SK-N-SH (cell line): ENCODE results near the gene TIMM10B. TPM values are rescaled to one million over a fixed set of nuclear protein-coding genes. Genes with fewer than 3 reads are reported as not detected.

Experiments
- CTCF ChIA-PET: fragments of 300-600, 350-600 bp; formaldehyde crosslinking; extraction: SDS; loops from one replicate; lab custom pipeline; 2021; lab: Yijun Ruan, JAX
- POLR2A ChIA-PET: fragments of 350-600 bp; sonication (Branson Sonifier 250); formaldehyde crosslinking; extraction: SDS; loops from one replicate; lab custom pipeline; 2020; ENCODE audit warnings: antibody characterized with exemption, inconsistent platforms; lab: Yijun Ruan, JAX
- DNase-seq: peaks from one replicate; pipeline ENCODE4 v3.0.0; 2012
- H2AFZ ChIP-seq: fragments of 200-600 bp; sonication (generic); 2 replicates; pipeline ENCODE4 v1.8.1; 2016; ENCODE audit warnings: antibody characterized with exemption, mild to moderate bottlenecking, low read depth
- H3F3A ChIP-seq: fragments of 200-600 bp; sonication (generic); replicated peaks from 2 replicates; pipeline ENCODE3; 2016; ENCODE audit warnings: antibody characterized with exemption, mild to moderate bottlenecking; ENCODE audit not compliant: insufficient read depth
- H3K27ac ChIP-seq, 2 experiments: fragments of 200-500 bp in 1 of 2; fragments of 200-600 bp in 1 of 2; sonication (Bioruptor generic) in 1 of 2; sonication (generic), shearing (Covaris generic) in 1 of 2; 2 replicates each; pipeline versions ENCODE4 v1.5.1 to v1.6.1; 2014 to 2016; ENCODE audit warnings: low read depth in 2 of 2, inconsistent platforms in 1 of 2, low read length in 1 of 2, mild to moderate bottlenecking in 1 of 2, mixed read lengths in 1 of 2
- H3K27me3 ChIP-seq: fragments of 200-600 bp; sonication (generic), shearing (Covaris generic); 2 replicates; pipeline ENCODE4 v1.6.1; 2016; ENCODE audit warnings: mixed run types; ENCODE audit not compliant: insufficient read depth
- H3K36me3 ChIP-seq, 2 experiments: fragments of 200-500 bp in 1 of 2; fragments of 200-600 bp in 1 of 2; sonication (Bioruptor generic) in 1 of 2; sonication (generic) in 1 of 2; replicated peaks in 1 of 2; 2 replicates each; pipeline versions ENCODE3 to v1.5.1; 2014 to 2016; ENCODE audit warnings: low read length in 1 of 2, mild to moderate bottlenecking in 1 of 2; ENCODE audit not compliant: insufficient read depth in 2 of 2, control insufficient read depth in 1 of 2
- H3K4me1 ChIP-seq, 2 experiments: fragments of 200-500 bp in 1 of 2; fragments of 200-600 bp in 1 of 2; sonication (Bioruptor generic) in 1 of 2; sonication (generic), shearing (Covaris generic) in 1 of 2; 2 replicates each; pipeline versions ENCODE4 v1.5.1 to v1.6.1; 2014 to 2016; ENCODE audit warnings: low read depth in 1 of 2, low read length in 1 of 2, mixed run types in 1 of 2; ENCODE audit not compliant: insufficient read depth in 2 of 2, control insufficient read depth in 1 of 2
- H3K4me2 ChIP-seq: fragments of 200-600 bp; sonication (generic), shearing (Covaris generic); 2 replicates; pipeline ENCODE4 v1.6.1; 2017; ENCODE audit warnings: mixed run types
- H3K4me3 ChIP-seq, 2 experiments: fragments of 200-500 bp in 1 of 2; fragments of 200-600 bp in 1 of 2; sonication (Bioruptor generic) in 1 of 2; sonication (generic), shearing (Covaris generic) in 1 of 2; 2 replicates each; pipeline versions ENCODE4 v1.5.1 to v1.8.1; 2014 to 2016; ENCODE audit warnings: low read depth in 2 of 2, inconsistent platforms in 1 of 2, low read length in 1 of 2, mild to moderate bottlenecking in 1 of 2, mixed read lengths in 1 of 2, moderate library complexity in 1 of 2
- H3K79me2 ChIP-seq: fragments of 200-600 bp; sonication (generic); 2 replicates; pipeline ENCODE4 v1.8.1; 2017; ENCODE audit warnings: mild to moderate bottlenecking; ENCODE audit not compliant: insufficient read depth
- H3K9ac ChIP-seq: fragments of 200-600 bp; sonication (generic); 2 replicates; pipeline ENCODE4 v1.6.1; 2017; ENCODE audit warnings: mixed run types
- H3K9me2 ChIP-seq: fragments of 200-600 bp; sonication (generic); 2 replicates; pipeline ENCODE4 v1.6.1; 2017; ENCODE audit warnings: mixed run types
- H3K9me3 ChIP-seq: fragments of 200-600 bp; sonication (generic); 2 replicates; pipeline ENCODE4 v1.6.1; 2017; ENCODE audit warnings: mixed run types, mild to moderate bottlenecking, moderate library complexity
- H4K20me1 ChIP-seq: fragments of 200-600 bp; sonication (generic); 2 replicates; pipeline ENCODE4 v1.6.1; 2017; ENCODE audit warnings: mild to moderate bottlenecking, mixed run types; ENCODE audit not compliant: insufficient read depth
- CHD2 ChIP-seq: fragments of 150-350 bp; IDR thresholded peaks from 2 replicates; pipeline ENCODE4 v1.6.1; 2018; ENCODE audit warnings: low read length; ENCODE audit not compliant: partially characterized antibody
- EP300 ChIP-seq, 2 experiments: IDR thresholded peaks; 2 replicates each; pipeline versions ENCODE4 v1.4.0 to v1.6.1; 2012; ENCODE audit warnings: borderline replicate concordance in 1 of 2, low read depth in 1 of 2, low read length in 1 of 2
- EZH2phosphoT487 ChIP-seq: fragments of 200-600 bp; sonication (generic); IDR thresholded peaks from 2 replicates; pipeline ENCODE4 v1.6.1; 2017; ENCODE audit warnings: low read depth, mixed run types, mild to moderate bottlenecking, antibody characterized with exemption, moderate library complexity, borderline replicate concordance
- FOXM1 ChIP-seq: IDR thresholded peaks from 2 replicates; pipeline ENCODE4 v1.4.0; 2012; ENCODE audit warnings: low read depth, mild to moderate bottlenecking
- GABPA ChIP-seq: IDR thresholded peaks from 2 replicates; pipeline ENCODE4 v1.4.0; 2012; ENCODE audit warnings: low read depth, mild to moderate bottlenecking
- GATA2 ChIP-seq: sonication (generic); formaldehyde crosslinking; IDR thresholded peaks from 2 replicates; pipeline ENCODE4 v1.5.0; 2020; ENCODE audit warnings: mild to moderate bottlenecking, missing genetic modification reagents
- JUND ChIP-seq: IDR thresholded peaks from 2 replicates; pipeline ENCODE4 v1.4.0; 2012
- MEF2A ChIP-seq: IDR thresholded peaks from 2 replicates; pipeline ENCODE4 v1.4.0; 2012; ENCODE audit warnings: low read depth, borderline replicate concordance
- NRF1 ChIP-seq: IDR thresholded peaks from 2 replicates; pipeline ENCODE4 v1.6.1; 2012; ENCODE audit warnings: low read depth, mild to moderate bottlenecking, low read length
- RCOR1 ChIP-seq: fragments of 150-350 bp; IDR thresholded peaks from 2 replicates; pipeline ENCODE4 v1.6.1; 2017; ENCODE audit warnings: antibody characterized with exemption, low read length
- RFX5 ChIP-seq: IDR thresholded peaks from 2 replicates; pipeline ENCODE4 v1.6.1; 2012; ENCODE audit warnings: mild to moderate bottlenecking, improper control_type of control experiment, low read length
- RXRA ChIP-seq: IDR thresholded peaks from 2 replicates; pipeline ENCODE4 v1.4.0; 2012; ENCODE audit warnings: low read depth, mild to moderate bottlenecking, borderline replicate concordance
- SIN3A ChIP-seq: IDR thresholded peaks from 2 replicates; pipeline ENCODE4 v1.6.1; 2012; ENCODE audit warnings: low read depth, mild to moderate bottlenecking, low read length, moderate library complexity, borderline replicate concordance
- SMC3 ChIP-seq: IDR thresholded peaks from 2 replicates; pipeline ENCODE4 v1.6.1; 2012; ENCODE audit warnings: low read depth, low read length, improper control_type of control experiment
- TAF1 ChIP-seq: IDR thresholded peaks from 2 replicates; pipeline ENCODE4 v1.6.1; 2012; ENCODE audit warnings: low read depth, mild to moderate bottlenecking, low read length, moderate library complexity, borderline replicate concordance
- TCF12 ChIP-seq: IDR thresholded peaks from 2 replicates; pipeline ENCODE4 v1.4.0; 2012
- TEAD4 ChIP-seq: IDR thresholded peaks from 2 replicates; pipeline ENCODE4 v1.4.0; 2012; ENCODE audit warnings: mild to moderate bottlenecking, borderline replicate concordance; ENCODE audit not compliant: insufficient read depth
- YY1 ChIP-seq: IDR thresholded peaks from 2 replicates; pipeline ENCODE4 v1.4.0; 2012; ENCODE audit warnings: low read depth, mild to moderate bottlenecking
- WGBS: methylation state at CpG from one replicate; pipeline ENCODE4 v1.1.6; 2017; ENCODE audit warnings: low lambda C conversion rate; 5-methylcytosine and 5-hydroxymethylcytosine counted together
- polyA plus RNA-seq, 3 experiments: library from polyadenylated mRNA; depleted of rRNA; stranded (reverse); fragments of >200 nt; gene quantifications; 2 replicates each; pipeline ENCODE4 v1.2.3, GENCODE V29; 2012
- TF ChIP-seq, protein P1 (sequence below): IDR thresholded peaks from 2 replicates; pipeline ENCODE4 v1.4.0; 2012; ENCODE audit warnings: low read depth, borderline replicate concordance
- TF ChIP-seq, protein P2 (sequence below): IDR thresholded peaks from 2 replicates; pipeline ENCODE4 v1.4.0; 2012; ENCODE audit warnings: low read depth
- TF ChIP-seq, protein P3 (sequence below): fragments of 150-350 bp; IDR thresholded peaks from 2 replicates; pipeline ENCODE4 v1.6.1; 2017; ENCODE audit warnings: antibody characterized with exemption, low read length, low read depth, borderline replicate concordance
- TF ChIP-seq, protein P4 (sequence below): fragments of 150-350 bp; IDR thresholded peaks from 2 replicates; pipeline ENCODE4 v1.6.1; 2016; ENCODE audit warnings: mild to moderate bottlenecking, low read depth, low read length
- TF ChIP-seq, protein P5 (sequence below): IDR thresholded peaks from 2 replicates; pipeline ENCODE4; 2012
- TF ChIP-seq, protein P6 (sequence below): fragments of 200-600 bp; sonication (generic); IDR thresholded peaks from 2 replicates; pipeline ENCODE4 v1.6.1; 2017; ENCODE audit warnings: antibody characterized with exemption, mild to moderate bottlenecking, moderate library complexity
- TF ChIP-seq, protein P7 (sequence below): IDR thresholded peaks from 2 replicates; pipeline ENCODE4 v1.6.1; 2012; ENCODE audit warnings: mild to moderate bottlenecking, low read depth, low read length, moderate library complexity

TIMM10B gene
- polyA plus RNA-seq, 1 of the 3 experiments (the other 2 are of a cell fraction): 26.2 TPM

DNA sequence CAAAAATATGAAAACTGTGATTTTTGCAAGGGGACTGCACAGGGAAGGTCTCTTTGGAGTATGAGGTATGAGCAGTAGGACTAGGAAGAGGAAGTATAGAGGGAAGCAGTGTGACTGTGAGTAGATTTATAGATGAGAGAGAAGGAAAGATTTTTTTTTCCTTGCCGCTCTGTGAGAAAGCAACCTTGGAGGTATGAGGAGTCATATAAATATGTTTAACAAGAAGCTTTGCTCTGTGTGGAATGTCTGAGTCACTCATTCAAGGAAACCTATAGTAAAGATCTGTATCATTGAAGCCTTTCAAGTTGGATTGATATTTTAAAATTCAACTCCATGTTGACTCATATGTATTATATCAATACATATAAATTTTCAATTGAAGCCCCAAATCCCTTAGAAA lies 42.0 kb downstream of the TIMM10B start:
- Histone ChIP-seq H3K9ac (no peak overlapping the region; the same call in 1 of the 2 replicates), H3K9me2 (no peaks in the 10 kb centered on the region), H3K36me3 (peaks cover 9 to 15% of the 10 kb centered on the region in 2 experiments), H3K4me2 (peak overlapping the region; percentile 22; the same call in 1 of the 2 replicates), H3K9me3 (no peaks in the 10 kb centered on the region), H4K20me1 (no peaks in the 10 kb centered on the region), H2AFZ (no peak overlapping the region), H3K4me3 (no peak overlapping the region), H3K27ac (peak overlapping the region in 1 of 2 experiments; percentile 50; a peak in 2 of 4 replicates), H3K27me3 (no peaks in the 10 kb centered on the region), H3K79me2 (no peaks in the 10 kb centered on the region), H3K4me1 (peaks cover 0 to 4% of the 10 kb centered on the region in 2 experiments; a peak in 3 of 4 replicates), H3F3A (peaks cover 7% of the 10 kb centered on the region)
- CTCF ChIA-PET: interaction anchor here (1.0 to 1.6 kb wide), 3 partner anchors 8 to 234 kb away, joined by 3 to 6 read pairs (median 5); no protein-coding TSS in a partner anchor
- POLR2A ChIA-PET: no interaction called here
- no peak for DNase-seq
- 22% methylated on average over 1 of the region's 1 CpG for WGBS
- no peak for TF ChIP-seq TAF1
- TF ChIP-seq, protein P1, sequence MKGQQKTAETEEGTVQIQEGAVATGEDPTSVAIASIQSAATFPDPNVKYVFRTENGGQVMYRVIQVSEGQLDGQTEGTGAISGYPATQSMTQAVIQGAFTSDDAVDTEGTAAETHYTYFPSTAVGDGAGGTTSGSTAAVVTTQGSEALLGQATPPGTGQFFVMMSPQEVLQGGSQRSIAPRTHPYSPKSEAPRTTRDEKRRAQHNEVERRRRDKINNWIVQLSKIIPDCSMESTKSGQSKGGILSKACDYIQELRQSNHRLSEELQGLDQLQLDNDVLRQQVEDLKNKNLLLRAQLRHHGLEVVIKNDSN: no peak
- TF ChIP-seq, protein P2, sequence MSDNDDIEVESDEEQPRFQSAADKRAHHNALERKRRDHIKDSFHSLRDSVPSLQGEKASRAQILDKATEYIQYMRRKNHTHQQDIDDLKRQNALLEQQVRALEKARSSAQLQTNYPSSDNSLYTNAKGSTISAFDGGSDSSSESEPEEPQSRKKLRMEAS: no peak
- peak; percentile 76 for TF ChIP-seq JUND
- TF ChIP-seq, protein P3, sequence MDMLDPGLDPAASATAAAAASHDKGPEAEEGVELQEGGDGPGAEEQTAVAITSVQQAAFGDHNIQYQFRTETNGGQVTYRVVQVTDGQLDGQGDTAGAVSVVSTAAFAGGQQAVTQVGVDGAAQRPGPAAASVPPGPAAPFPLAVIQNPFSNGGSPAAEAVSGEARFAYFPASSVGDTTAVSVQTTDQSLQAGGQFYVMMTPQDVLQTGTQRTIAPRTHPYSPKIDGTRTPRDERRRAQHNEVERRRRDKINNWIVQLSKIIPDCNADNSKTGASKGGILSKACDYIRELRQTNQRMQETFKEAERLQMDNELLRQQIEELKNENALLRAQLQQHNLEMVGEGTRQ: no peak
- no peak for TF ChIP-seq MEF2A
- no peak for TF ChIP-seq EZH2phosphoT487
- TF ChIP-seq, protein P4, sequence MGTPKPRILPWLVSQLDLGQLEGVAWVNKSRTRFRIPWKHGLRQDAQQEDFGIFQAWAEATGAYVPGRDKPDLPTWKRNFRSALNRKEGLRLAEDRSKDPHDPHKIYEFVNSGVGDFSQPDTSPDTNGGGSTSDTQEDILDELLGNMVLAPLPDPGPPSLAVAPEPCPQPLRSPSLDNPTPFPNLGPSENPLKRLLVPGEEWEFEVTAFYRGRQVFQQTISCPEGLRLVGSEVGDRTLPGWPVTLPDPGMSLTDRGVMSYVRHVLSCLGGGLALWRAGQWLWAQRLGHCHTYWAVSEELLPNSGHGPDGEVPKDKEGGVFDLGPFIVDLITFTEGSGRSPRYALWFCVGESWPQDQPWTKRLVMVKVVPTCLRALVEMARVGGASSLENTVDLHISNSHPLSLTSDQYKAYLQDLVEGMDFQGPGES: no peak
- TF ChIP-seq, protein P5, sequence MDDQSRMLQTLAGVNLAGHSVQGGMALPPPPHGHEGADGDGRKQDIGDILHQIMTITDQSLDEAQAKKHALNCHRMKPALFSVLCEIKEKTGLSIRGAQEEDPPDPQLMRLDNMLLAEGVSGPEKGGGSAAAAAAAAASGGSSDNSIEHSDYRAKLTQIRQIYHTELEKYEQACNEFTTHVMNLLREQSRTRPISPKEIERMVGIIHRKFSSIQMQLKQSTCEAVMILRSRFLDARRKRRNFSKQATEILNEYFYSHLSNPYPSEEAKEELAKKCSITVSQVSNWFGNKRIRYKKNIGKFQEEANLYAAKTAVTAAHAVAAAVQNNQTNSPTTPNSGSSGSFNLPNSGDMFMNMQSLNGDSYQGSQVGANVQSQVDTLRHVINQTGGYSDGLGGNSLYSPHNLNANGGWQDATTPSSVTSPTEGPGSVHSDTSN: peak; percentile 48
- no peak for TF ChIP-seq GABPA
- no peak for TF ChIP-seq SMC3
- TF ChIP-seq RXRA: no peak; the same call in 1 of the 2 replicates
- TF ChIP-seq RFX5: no peak
- no peak for TF ChIP-seq GATA2 (CRISPR knock-in tag)
- TF ChIP-seq TEAD4: 0 out of 2 replicates have a peak, but pooled peaks have one; percentile 36
- TF ChIP-seq CHD2: no peak
- no peak for TF ChIP-seq EP300 (IDR thresholded peaks at IDR 0.05; ENCODE audit: borderline replicate concordance in 1 of 2, low read depth in 1 of 2, low read length in 1 of 2)
- no peak for TF ChIP-seq SIN3A
- TF ChIP-seq, protein P6, sequence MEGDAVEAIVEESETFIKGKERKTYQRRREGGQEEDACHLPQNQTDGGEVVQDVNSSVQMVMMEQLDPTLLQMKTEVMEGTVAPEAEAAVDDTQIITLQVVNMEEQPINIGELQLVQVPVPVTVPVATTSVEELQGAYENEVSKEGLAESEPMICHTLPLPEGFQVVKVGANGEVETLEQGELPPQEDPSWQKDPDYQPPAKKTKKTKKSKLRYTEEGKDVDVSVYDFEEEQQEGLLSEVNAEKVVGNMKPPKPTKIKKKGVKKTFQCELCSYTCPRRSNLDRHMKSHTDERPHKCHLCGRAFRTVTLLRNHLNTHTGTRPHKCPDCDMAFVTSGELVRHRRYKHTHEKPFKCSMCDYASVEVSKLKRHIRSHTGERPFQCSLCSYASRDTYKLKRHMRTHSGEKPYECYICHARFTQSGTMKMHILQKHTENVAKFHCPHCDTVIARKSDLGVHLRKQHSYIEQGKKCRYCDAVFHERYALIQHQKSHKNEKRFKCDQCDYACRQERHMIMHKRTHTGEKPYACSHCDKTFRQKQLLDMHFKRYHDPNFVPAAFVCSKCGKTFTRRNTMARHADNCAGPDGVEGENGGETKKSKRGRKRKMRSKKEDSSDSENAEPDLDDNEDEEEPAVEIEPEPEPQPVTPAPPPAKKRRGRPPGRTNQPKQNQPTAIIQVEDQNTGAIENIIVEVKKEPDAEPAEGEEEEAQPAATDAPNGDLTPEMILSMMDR: no peak
- TF ChIP-seq YY1: no peak
- TF ChIP-seq RCOR1: no peak
- TF ChIP-seq, protein P7, sequence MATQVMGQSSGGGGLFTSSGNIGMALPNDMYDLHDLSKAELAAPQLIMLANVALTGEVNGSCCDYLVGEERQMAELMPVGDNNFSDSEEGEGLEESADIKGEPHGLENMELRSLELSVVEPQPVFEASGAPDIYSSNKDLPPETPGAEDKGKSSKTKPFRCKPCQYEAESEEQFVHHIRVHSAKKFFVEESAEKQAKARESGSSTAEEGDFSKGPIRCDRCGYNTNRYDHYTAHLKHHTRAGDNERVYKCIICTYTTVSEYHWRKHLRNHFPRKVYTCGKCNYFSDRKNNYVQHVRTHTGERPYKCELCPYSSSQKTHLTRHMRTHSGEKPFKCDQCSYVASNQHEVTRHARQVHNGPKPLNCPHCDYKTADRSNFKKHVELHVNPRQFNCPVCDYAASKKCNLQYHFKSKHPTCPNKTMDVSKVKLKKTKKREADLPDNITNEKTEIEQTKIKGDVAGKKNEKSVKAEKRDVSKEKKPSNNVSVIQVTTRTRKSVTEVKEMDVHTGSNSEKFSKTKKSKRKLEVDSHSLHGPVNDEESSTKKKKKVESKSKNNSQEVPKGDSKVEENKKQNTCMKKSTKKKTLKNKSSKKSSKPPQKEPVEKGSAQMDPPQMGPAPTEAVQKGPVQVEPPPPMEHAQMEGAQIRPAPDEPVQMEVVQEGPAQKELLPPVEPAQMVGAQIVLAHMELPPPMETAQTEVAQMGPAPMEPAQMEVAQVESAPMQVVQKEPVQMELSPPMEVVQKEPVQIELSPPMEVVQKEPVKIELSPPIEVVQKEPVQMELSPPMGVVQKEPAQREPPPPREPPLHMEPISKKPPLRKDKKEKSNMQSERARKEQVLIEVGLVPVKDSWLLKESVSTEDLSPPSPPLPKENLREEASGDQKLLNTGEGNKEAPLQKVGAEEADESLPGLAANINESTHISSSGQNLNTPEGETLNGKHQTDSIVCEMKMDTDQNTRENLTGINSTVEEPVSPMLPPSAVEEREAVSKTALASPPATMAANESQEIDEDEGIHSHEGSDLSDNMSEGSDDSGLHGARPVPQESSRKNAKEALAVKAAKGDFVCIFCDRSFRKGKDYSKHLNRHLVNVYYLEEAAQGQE: no peak
- TF ChIP-seq NRF1: no peak
- no peak for TF ChIP-seq FOXM1
- TF ChIP-seq TCF12: peak; percentile 45
